GM21737 (cell line): ENCODE measurements around the gene TGIF1.
A peak's percentile ranks its signal among the peaks of the same experiment; 100 is the strongest.
"Not testable (repeated sequence)": the region's sequence is repeated elsewhere in the genome, so short reads cannot be mapped to it uniquely, and the experiment has no call there.

Experiments
- ATAC-seq: cut with Tn5 transposase; IDR thresholded peaks from one replicate; pipeline ENCODE4 v1.9.1; 2021; ENCODE audit warnings: mild to moderate bottlenecking, moderate library complexity; ENCODE audit not compliant: unreplicated experiment

The TGIF1 gene

DNA sequence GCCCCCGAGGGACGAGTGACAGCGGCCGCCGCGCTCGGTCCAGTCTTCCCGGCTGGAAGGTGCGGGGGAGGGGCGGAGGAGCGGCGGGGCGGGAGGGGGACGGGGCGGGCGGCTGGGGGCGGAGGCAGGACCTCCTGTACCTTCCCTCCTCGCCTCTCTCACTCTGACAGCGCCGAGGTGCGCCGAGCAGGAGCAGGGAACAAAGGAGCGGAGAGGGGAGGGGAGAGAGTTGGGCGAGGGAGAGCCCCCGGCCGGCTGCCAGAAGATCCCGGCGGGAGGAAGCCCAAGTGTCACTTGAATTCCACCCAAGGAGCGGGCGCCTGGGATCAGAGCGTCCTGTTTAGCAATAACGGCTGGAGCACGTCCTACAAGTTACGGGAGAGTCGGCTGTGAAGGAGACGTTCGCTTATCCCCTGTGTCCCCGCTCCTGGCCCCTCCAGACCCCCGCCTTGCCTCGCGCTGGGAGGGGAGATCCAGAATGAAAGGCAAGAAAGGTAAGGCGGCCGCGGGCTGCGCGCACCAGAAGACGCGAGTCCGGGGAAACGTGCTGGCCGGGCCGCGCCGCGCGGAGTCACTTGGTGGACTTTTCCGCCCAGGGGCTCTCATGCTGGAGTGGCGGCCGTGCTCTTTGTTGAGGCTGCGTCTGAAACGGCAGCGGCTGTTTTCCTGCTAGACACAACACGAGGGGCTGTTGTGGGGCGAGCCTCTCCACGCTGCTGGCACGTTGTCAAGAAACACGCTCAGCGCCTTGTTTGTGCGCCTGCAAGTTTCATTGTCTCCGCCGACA is at the start of gene TGIF1:
TSS of gene TGIF1 (plus strand) at position 161 of the 787 bp plus-strand sequence. CDS start at position 479, 318 bp downstream.
- no peak for ATAC-seq

DNA sequence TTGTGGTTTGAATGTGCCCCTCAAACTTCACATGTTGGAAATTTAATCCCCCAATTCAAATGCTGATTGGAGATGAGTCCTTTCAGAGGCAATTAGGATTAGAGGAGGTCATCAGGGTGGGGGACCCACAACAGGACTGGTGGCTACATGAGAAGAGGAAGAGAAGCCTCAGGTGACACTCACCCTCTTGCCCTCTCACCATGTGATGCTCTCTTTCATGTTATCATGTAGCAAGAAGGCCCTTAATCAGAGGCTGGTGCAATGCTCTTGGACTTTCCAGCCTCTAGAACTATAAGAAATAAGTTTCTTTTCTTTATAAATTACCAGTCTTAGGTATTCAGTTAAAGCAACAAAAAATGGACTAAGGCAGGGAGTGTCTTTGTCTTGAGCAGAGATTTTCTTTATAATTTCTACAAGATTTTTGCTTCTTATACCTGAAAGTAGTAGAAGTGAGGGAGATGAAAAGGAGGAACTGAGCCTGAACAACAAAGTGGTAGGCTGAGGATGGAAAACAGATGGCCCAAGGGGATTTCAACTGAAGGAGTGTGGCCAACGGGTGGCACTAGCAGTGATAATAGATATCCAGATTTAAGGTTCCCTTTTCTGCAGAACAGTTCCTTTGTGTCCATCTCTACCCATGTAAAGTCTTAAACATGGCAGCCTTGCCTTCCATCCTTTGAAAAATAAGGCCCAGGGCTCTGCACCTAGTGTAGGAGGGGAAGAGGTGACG is 49.2 kb upstream of the TGIF1 start:
- no peak for ATAC-seq

DNA sequence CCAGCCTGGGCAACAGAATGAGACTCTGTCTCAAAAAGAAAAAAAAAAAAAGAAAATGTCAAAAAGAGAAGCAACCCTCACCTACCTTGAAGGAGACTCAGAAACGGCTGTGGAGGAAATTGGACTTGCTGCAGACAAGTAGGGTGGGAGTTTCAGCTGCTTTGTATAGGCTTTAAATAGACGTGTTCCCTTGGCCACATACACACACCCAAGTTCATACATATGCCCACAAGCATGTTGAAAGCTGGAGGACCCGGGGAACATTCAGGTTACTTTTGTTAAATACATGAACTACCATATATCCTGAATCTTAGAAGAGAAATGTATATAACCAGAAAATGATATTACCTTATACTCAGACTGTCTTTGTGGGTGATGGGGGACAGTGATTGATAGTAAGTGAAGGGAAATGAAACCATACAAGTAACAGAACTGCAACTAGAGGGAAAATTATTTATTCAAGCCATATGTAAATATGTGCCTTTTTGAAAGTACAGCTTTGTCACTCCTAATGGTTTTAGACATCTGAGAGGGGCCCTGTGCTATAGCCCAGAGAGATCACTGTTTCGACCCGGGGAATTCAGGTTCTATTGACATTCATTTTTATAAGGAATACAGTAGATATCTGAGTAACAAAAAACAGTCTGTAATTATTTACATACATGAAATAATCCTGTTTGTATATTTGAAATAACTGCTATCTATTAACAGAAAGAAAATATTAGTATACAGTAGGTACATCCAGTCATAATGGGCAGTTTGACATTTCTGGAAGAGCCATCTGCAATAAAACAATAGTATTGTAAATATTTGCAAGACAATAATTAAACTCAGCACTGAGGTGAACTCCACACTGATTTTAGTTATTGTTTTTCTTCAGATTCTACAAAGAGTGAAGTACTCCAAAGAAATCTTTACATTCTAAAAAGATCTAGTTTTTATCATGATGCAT is 48.0 kb upstream of the TGIF1 start:
- peak; percentile 83 for ATAC-seq

DNA sequence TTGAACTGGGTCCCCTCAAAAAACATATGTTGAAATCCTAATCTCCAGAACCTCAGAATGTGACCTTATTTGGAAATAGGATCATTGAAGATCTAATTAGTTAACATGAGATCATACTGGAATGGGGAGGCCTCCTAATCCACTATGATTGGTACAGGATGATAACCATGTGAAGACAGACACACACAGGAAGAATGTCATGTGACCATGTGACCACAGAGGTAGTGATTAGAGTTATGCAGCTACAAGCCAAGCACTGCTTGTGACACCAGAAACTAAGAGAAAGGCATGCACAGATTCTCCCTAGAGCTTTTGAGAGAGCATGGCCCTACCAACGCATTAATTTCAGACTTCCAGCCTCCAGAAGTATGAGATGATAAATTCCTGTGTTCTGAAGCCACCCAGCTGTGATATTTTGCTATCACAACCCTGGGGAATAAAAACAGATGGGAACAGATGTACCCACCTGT is 47.0 kb upstream of the TGIF1 start:
- ATAC-seq, result no peak

DNA sequence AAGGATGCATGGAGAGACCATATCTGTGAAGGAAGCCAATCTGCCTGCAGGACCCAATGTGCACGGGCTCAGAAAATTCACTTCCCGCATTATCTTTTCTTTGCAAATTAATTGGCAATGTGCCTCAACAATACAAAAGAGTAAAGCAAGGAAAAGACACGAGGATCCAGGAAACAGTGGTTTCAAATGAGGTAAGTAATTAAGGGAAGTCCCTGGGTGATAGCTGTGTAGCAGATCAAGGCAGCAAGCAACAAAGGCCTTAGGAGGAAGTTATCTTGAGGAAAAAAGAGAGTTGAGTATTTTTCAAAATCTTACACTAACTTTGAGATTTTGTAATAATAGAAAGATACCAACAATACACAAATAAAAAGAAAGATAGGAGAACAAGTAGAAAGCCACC is 44.3 kb upstream of the TGIF1 start:
- ATAC-seq, result no peak

DNA sequence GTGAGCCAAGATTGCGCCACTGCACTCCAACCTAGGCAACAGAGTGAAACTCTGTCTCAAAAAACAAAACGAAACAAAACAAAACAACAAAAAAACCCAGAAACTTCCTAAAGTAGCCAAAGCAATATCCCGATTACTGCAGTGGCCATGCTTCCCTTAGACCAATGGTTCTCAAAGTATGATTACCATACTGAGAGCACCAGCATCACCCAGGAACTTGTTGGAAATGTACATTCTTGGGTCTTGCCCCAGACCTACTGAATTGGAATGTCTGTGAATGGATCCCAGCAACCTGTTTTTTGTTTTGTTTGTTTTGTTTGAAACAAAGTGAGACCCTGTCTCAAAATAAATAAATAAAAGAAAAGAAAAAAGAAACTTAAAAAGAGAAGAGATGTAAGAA is 41.9 kb upstream of the TGIF1 start:
- ATAC-seq, result no peak

DNA sequence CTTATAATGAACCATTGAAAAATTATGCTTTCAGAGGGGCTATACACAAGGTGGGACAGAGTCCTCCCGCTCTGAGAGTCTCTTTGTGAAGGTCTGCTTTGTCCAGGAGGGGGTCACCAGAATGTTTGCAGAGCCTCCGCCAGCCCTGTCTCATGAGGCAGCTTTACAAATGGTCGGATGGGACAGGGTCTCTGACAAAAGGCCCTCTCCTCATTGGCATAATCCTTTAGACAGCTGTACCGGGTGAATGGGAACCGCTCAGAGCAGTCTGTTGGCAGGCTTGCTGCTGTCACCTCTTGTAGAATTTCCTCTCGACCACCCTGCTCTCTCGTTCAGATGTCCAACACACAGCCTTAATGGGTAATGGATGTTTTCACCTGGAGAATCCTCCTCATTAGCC is 40.2 kb upstream of the TGIF1 start:
- ATAC-seq, result no peak

DNA sequence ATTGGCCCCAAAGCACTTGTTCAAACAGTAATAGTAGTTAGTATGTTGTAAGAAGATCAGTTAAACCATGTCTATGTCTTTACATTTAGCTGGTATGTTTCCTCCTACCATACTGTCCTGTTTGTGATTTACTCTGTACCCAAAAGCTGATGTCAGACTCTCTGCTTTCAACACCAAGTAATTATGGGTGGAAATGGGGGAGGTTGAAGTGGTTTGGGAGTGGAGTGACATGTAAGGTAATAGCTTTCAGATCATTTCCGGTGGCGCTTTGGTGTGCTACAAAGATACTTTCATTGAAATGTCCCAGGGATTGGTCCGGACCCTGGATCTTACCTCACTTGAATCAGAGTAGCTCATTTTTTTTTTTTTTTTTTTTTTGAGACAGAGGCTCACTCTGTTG is 39.7 kb upstream of the TGIF1 start:
- ATAC-seq, result no peak

DNA sequence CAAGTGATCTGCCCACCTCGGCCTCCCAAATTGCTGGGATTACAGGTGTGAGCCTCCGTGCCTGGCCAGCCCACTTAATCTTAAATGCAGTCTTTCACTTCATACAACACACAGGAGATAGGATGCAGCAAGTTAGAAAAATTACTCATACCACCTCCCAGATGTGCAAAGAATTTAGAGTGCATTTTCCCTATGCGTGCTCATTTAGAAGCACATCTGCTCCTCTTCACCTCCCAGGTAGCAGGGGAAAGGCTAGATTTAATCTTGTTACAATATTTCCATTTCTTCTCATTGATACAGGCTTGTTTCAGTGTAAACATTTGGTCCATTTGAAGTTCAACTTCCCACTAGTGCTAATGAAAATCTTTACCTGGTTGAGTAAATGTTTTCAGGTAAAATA is 39.1 kb upstream of the TGIF1 start:
- ATAC-seq, result not testable (repeated sequence)

DNA sequence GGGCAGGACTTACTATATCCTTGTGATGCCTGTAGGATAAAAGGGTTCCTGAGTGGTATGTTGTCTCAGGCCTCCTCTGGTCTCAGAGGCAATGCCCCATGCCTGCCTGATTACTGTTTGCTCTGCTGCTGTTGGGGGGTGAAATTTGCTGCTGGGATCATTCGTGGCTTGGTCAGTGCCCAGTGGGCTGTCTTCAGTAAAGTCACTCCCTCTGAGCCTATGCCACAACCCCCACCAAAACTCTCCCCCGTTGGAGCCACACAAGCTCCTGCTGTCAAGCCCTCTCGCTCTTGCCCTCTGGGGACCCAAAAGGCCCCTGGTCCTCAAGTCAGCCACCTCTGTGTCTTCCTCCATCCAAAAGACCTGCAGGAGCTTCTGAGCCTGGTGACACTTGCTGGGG is 38.6 kb upstream of the TGIF1 start:
- no peak for ATAC-seq

DNA sequence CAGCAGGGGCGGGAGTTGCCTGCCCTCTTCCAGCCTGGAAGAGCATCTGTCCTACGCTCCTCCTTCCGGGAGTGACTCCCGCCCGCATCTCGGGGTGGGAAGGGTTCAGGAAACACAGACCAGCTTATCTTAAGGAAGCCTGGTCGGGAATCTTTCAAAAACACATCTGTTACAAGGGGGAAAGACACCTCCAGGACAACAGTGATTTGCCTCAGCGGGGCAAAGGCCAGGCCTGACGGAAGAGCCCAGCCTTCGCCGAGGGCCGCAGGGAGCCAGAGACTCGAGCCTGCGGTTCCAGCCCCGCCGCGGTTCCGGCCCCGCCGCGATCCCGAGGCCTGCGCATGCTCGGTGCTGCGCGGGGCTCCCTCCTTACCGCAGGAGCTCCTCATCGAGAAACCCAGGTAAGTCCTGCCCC is 38.1 kb upstream of the TGIF1 start:
- ATAC-seq, result no peak

DNA sequence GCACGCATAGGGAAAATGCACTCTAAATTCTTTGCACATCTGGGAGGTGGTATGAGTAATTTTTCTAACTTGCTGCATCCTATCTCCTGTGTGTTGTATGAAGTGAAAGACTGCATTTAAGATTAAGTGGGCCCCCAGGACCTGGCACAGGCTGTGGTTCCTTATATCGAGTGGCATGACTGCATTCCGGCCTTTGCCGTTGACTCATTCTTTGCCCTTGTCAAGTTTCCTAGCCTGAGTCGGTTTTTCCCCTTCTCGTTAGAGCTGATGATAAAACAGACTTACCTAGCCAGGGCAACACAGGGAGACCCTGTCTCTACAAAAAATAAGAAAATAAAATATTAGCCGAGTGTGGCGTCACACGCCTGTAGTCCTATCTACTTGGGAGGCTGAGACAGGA is 37.4 kb upstream of the TGIF1 start:
- not testable (repeated sequence) for ATAC-seq

DNA sequence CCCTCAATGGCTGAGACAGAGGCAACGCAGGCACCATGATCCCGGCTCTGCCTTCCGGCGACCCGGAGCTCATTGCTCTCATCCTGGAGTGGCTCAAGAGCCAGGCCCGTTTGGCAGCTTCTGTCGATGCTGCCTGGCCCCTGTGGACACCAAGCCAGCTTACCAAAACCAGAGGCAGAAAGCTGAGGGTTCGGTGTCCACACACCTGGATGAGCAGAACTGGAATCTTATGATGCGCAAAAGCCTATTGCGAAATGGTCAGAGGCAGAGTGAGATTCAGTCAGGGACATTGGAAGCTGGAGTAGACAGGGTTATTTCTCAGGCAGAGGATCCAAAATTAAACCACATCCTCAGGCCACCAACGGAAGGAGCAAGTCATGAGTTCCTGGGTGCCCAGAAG is 34.9 kb upstream of the TGIF1 start:
- no peak for ATAC-seq

DNA sequence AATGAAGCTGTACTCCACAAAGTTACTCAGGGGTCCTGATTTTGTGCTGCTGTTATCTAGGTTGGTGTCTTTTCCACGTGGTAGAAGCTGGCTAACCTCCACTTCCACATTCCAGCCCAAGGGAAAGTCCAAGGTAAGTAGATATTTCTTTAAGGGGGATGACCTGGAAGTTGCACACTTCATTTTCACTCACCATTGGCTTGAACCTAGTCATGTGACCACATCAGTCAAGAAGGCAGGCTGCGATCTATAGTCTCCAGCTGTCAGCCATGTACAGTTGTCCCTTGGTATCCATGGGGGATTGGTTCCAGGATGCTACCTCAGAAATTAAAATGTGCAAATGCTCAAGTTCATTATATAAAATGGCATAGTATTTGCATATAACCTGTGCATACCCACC is 31.9 kb upstream of the TGIF1 start:
- no peak for ATAC-seq

DNA sequence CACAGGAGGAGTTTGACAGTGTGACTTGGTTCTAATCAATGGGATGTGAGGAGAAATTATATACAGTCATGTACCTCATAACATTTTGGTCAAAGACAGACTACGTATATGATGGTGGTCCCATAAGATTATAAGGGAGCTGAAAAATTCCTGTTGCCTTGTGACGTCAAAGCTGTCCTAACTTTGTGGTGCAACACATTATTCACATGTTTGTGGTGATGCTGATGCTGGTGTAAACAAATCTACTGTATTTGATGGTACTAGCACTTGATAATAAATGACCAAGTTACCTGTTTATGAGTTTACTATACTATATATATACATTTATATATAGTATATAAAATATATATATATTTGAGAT is 29.1 kb upstream of the TGIF1 start:
- no peak for ATAC-seq

DNA sequence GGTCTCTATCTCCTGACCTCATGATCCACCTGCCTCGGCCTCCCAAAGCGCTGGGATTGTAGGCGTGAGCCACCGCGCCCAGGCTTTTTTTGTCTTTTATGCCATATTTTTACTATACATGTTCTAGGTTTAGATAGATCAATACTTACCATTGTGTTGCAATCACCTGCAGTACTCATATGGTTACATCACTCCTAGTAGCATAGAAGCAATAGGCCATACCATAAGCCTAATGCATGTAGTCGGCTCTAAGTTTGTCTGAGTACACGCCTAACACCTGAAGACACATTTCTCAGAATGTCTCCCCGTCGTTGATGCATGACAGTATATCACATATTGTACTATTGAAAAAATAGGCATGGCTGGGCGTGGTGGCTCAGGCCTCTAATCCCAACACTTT is 27.1 kb upstream of the TGIF1 start:
- no peak for ATAC-seq

DNA sequence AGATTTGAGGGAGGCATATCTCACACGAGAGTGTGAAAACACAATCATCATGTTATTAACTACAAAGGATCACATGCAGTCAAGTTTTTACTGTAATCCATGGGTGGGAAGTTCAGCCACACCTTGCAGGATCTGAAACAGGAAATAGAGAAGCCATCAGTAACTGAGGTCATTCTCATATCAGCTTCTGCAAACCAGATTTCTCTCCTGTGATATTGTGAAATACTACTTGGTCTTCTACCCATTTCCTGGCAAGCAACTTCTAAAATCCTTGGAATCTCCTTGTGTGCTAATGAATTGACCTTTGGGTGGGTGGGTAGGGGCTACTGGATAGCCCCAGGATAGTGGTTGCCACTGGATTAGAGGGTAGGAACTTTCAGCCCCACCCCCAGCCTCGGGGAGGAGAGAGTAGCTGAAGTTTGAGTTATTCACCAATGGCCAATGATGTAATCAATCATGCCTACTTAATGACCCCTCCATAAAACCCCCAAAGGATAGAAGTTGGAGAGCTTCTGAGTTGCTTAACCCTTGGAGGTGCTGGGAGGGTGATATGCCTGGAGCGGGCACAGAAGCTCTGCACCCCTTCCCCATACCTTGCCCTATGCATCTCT is 25.6 kb upstream of the TGIF1 start:
- no peak for ATAC-seq

DNA sequence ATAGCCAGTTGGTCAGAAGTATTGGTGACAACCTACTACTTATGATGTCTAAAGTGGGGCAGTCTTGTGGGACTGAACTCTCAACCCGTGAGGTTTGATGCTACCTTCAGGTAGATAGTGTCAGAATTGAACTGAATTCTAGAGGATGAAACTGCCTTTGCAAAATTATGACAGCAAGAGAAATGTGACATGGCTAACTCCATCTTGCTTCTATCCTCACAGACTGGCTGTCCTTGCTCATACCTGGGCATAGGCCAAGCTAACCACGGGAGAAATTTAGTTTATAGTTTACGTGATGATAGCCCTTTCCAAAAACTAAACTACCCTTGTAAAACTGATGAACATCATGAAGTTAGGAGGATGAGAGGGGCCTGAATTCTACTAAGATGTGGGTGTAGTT is 24.9 kb upstream of the TGIF1 start:
- no peak for ATAC-seq

DNA sequence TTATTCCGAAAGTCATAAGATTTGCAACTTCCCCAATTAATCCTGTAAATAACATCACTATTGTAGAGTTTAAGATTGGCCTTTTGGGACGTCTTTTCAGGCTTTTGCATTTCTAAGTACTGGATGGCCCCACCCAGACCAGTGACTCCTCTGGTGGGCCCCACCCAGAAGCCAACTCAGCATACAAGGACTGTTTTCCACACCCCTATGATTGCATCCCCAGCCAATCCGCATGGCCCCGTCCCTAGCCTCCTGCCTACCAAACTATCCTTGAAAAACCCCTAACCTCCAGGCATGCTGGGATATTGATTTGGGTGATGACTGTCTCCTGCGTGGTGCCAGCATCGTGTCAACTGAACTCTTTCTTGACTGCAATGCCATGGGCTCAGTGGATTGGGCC is 24.5 kb upstream of the TGIF1 start:
- ATAC-seq, result no peak

DNA sequence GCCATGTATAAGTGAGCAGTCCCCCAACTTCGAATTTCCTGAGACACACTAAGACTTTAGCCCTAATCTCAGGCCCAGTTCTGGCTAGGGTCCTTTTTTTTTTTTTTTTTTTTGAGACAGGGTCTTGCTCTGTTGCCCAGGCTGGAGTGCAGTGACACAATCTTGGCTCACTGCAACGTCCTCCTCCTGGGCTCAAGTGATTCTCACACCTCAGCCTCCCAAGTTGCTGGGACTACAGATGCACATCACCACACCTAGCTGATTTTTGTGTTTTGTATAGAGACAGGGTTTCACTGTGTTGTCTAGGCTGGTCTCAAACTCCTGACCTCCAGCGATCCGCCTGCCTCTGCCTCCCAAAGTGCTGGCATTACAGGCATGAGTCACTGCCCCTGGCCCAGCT is 23.9 kb upstream of the TGIF1 start:
- no peak for ATAC-seq

DNA sequence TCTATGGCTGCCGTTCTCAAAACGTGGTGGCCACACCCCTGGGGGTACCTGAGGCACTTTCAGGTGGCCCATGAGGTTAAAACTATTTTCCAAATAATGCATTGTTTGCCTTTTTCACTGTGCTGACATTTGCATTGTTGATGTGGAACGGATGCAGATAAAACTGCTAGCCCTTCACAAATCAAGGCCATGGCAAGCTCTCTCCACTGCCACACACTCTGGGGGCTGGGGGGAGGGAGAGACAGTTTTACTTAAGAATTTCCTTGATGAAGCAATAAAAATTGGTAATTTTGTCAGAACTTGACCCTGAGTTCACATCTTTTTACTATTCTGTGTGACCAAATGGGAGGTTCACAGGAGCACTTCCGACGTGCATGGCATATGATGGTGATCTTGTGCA is 22.0 kb upstream of the TGIF1 start:
- no peak for ATAC-seq
